OCI-LY1 (cell line): ENCODE results near the gene PLCXD3.

Experiments
- H2AFZ ChIP-seq: fragments of 200-600 bp; sonication (generic), shearing (Covaris generic); 2 replicates; pipeline ENCODE4 v1.6.0; 2014; ENCODE audit warnings: antibody characterized with exemption, mild to moderate bottlenecking, low read length
- H3F3A ChIP-seq: fragments of 200-600 bp; sonication (generic), shearing (Covaris generic); 2 replicates; pipeline ENCODE4 v1.6.0; 2014; ENCODE audit warnings: mild to moderate bottlenecking, antibody characterized with exemption, low read length, moderate library complexity; ENCODE audit not compliant: insufficient read depth
- H3K27ac ChIP-seq: fragments of 200-600 bp; sonication (generic); 2 replicates; pipeline ENCODE4 v1.5.1; 2014; ENCODE audit warnings: low read length, mixed run types, mild to moderate bottlenecking, low read depth; ENCODE audit not compliant: poor library complexity, severe bottlenecking
- H3K27me3 ChIP-seq: fragments of 200-600 bp; sonication (generic); 2 replicates; pipeline ENCODE4 v1.6.0; 2014; ENCODE audit warnings: antibody characterized with exemption, mild to moderate bottlenecking, low read length, moderate library complexity; ENCODE audit not compliant: insufficient read depth
- H3K36me3 ChIP-seq: fragments of 200-600 bp; sonication (generic); 2 replicates; pipeline ENCODE4 v1.6.1; 2014; ENCODE audit warnings: mild to moderate bottlenecking, antibody characterized with exemption, low read length, moderate library complexity, mixed read lengths; ENCODE audit not compliant: insufficient read depth
- H3K4me1 ChIP-seq: fragments of 200-600 bp; sonication (generic); 2 replicates; pipeline ENCODE4 v1.5.1; 2014; ENCODE audit warnings: mild to moderate bottlenecking, low read length, moderate library complexity; ENCODE audit not compliant: insufficient read depth, severe bottlenecking
- H3K4me2 ChIP-seq: fragments of 200-600 bp; sonication (generic), shearing (Covaris generic); 2 replicates; pipeline ENCODE4 v1.6.1; 2014; ENCODE audit warnings: low read length
- H3K4me3 ChIP-seq: fragments of 200-600 bp; sonication (generic); 2 replicates; pipeline ENCODE4 v1.5.1; 2014; ENCODE audit warnings: low read length, low read depth, mild to moderate bottlenecking, mixed read lengths; ENCODE audit not compliant: poor library complexity, severe bottlenecking
- H3K79me2 ChIP-seq: fragments of 200-600 bp; shearing (Covaris generic); 2 replicates; pipeline ENCODE4 v1.6.1; 2016; ENCODE audit warnings: mixed run types, low read length, mixed read lengths; ENCODE audit not compliant: insufficient read depth
- H3K9ac ChIP-seq: fragments of 200-600 bp; sonication (generic), shearing (Covaris generic); 2 replicates; pipeline ENCODE4 v1.6.1; 2014; ENCODE audit warnings: mild to moderate bottlenecking, low read length, mixed read lengths
- H3K9me2 ChIP-seq: fragments of 200-600 bp; sonication (generic), shearing (Covaris generic); 2 replicates; pipeline ENCODE4 v1.6.1; 2014; ENCODE audit warnings: low read depth, mild to moderate bottlenecking, low read length, mixed read lengths
- H3K9me3 ChIP-seq: fragments of 200-600 bp; shearing (Covaris generic); 2 replicates; pipeline ENCODE4 v1.6.1; 2014; ENCODE audit warnings: low read length, mixed read lengths
- H4K20me1 ChIP-seq: fragments of 200-600 bp; sonication (generic), shearing (Covaris generic); 2 replicates; pipeline ENCODE4 v1.6.0; 2016; ENCODE audit warnings: mild to moderate bottlenecking, low read length; ENCODE audit not compliant: insufficient read depth
- EZH2 ChIP-seq: fragments of 200-600 bp; sonication (generic), shearing (Covaris generic); IDR thresholded peaks from 2 replicates; pipeline ENCODE4 v1.8.0; 2017; ENCODE audit warnings: borderline replicate concordance, mixed run types, mild to moderate bottlenecking, antibody characterized with exemption, low read length, moderate library complexity, mixed read lengths
- TF ChIP-seq, protein P1 (sequence below): fragments of 200-600 bp; sonication (generic), shearing (Covaris generic); IDR thresholded peaks from 2 replicates; pipeline ENCODE4 v1.5.1; 2017; ENCODE audit warnings: mild to moderate bottlenecking, antibody characterized with exemption, low read length, moderate library complexity, mixed read lengths

Gene PLCXD3

GRCh38 chr5:41365369-41365768 lies 145.0 kb downstream of the PLCXD3 start:
- H3K27me3 ChIP-seq, result no peaks in the 10 kb centered on the region
- no peaks in the 10 kb centered on the region for H3K9me2 ChIP-seq
- H2AFZ ChIP-seq, result no peak overlapping the region
- H3K4me1 ChIP-seq, result no peaks in the 10 kb centered on the region
- no peak overlapping the region for H3K27ac ChIP-seq
- no peaks in the 10 kb centered on the region for H4K20me1 ChIP-seq
- H3K79me2 ChIP-seq, result no peaks in the 10 kb centered on the region
- H3K36me3 ChIP-seq, result no peaks in the 10 kb centered on the region
- H3K9ac ChIP-seq, result no peak overlapping the region
- no peaks in the 10 kb centered on the region for H3K9me3 ChIP-seq
- H3K4me3 ChIP-seq, result no peak overlapping the region
- H3F3A ChIP-seq, result no peaks in the 10 kb centered on the region
- no peak overlapping the region for H3K4me2 ChIP-seq
- TF ChIP-seq, protein P1, sequence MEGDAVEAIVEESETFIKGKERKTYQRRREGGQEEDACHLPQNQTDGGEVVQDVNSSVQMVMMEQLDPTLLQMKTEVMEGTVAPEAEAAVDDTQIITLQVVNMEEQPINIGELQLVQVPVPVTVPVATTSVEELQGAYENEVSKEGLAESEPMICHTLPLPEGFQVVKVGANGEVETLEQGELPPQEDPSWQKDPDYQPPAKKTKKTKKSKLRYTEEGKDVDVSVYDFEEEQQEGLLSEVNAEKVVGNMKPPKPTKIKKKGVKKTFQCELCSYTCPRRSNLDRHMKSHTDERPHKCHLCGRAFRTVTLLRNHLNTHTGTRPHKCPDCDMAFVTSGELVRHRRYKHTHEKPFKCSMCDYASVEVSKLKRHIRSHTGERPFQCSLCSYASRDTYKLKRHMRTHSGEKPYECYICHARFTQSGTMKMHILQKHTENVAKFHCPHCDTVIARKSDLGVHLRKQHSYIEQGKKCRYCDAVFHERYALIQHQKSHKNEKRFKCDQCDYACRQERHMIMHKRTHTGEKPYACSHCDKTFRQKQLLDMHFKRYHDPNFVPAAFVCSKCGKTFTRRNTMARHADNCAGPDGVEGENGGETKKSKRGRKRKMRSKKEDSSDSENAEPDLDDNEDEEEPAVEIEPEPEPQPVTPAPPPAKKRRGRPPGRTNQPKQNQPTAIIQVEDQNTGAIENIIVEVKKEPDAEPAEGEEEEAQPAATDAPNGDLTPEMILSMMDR, result no peak
- TF ChIP-seq EZH2, result no peak

- TF ChIP-seq EZH2, result no peak
- TF ChIP-seq, protein P1, result no peak
- no peaks in the 10 kb centered on the region for H3K9me2 ChIP-seq
These were observed 146.1 kb downstream of the PLCXD3 start for GRCh38 chr5:41364346-41364745.

DNA sequence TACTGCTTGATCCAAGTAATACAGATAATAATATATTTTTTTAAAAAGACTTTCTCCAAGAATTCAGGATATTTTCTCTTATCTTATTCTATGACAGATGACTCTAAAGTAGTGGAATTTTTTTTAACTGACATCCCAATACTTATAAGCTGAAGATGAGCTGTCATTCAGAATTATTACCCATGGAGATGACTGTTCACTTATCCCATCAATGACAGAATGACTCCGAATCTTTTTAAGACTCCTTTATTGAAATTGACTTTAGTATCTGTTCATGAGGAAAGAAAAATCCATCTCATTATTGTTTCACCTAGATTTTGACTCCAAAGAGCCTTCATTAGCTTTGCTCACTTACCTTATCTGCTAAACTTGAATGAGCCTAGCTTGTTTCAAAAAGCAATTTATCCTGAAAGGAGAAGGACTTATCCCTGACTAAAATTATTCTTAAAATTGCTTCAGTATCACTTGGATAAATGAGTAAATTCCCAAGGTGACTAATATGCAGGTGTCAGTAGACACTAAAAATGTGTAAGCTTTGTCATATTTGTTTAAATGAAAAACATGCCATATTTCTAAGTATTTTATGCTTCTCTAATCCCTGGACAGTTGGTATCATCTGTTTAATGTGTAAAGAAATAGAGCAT lies 146.9 kb downstream of the PLCXD3 start:
- Histone ChIP-seq H3K36me3 (no peaks in the 10 kb centered on the region), H3K27ac (no peak overlapping the region), H3K4me3 (no peak overlapping the region), H3F3A (no peaks in the 10 kb centered on the region), H3K9me2 (no peaks in the 10 kb centered on the region), H3K79me2 (no peaks in the 10 kb centered on the region), H3K9ac (no peak overlapping the region), H3K4me1 (no peaks in the 10 kb centered on the region), H3K27me3 (no peaks in the 10 kb centered on the region), H3K4me2 (no peak overlapping the region), H4K20me1 (no peaks in the 10 kb centered on the region), H3K9me3 (no peaks in the 10 kb centered on the region), H2AFZ (no peak overlapping the region)
- TF ChIP-seq, protein P1, result no peak
- TF ChIP-seq EZH2, result no peak

More at GRCh38 chr5:41364346-41364745, 146.1 kb downstream of the PLCXD3 start:
- Histone ChIP-seq H3K9me3 (no peaks in the 10 kb centered on the region), H3K79me2 (no peaks in the 10 kb centered on the region), H3K4me1 (no peaks in the 10 kb centered on the region), H3K27me3 (no peaks in the 10 kb centered on the region), H3K4me2 (no peak overlapping the region), H3K4me3 (no peak overlapping the region), H3F3A (no peaks in the 10 kb centered on the region), H3K27ac (no peak overlapping the region), H4K20me1 (no peaks in the 10 kb centered on the region), H3K9ac (no peak overlapping the region), H3K36me3 (no peaks in the 10 kb centered on the region), H2AFZ (no peak overlapping the region)
